Measurements from ENCODE around the gene VSTM2L.

VSTM2L gene

GRCh38 chr20:37918035-37918434 lies 15.1 kb downstream of the VSTM2L start:
- DNase-seq (ENCODE audit: low read depth in 2 of 2), result no peak

GRCh38 chr20:37919389-37920040 lies 16.6 kb downstream of the VSTM2L start:
- DNase-seq (ENCODE audit: low read depth in 2 of 2), result no peak

GRCh38 chr20:37920270-37920669 lies 17.3 kb downstream of the VSTM2L start:
- no peak for DNase-seq (ENCODE audit: low read depth in 2 of 2)

- DNase-seq (ENCODE audit: low read depth in 2 of 2), result no peak
These were observed 17.9 kb downstream of the VSTM2L start for GRCh38 chr20:37920679-37921322.

GRCh38 chr20:37921341-37921929 lies 18.5 kb downstream of the VSTM2L start:
- no peak for DNase-seq (ENCODE audit: low read depth in 2 of 2)

GRCh38 chr20:37922016-37922415 lies 19.1 kb downstream of the VSTM2L start:
- no peak for DNase-seq (ENCODE audit: low read depth in 2 of 2)

DNA sequence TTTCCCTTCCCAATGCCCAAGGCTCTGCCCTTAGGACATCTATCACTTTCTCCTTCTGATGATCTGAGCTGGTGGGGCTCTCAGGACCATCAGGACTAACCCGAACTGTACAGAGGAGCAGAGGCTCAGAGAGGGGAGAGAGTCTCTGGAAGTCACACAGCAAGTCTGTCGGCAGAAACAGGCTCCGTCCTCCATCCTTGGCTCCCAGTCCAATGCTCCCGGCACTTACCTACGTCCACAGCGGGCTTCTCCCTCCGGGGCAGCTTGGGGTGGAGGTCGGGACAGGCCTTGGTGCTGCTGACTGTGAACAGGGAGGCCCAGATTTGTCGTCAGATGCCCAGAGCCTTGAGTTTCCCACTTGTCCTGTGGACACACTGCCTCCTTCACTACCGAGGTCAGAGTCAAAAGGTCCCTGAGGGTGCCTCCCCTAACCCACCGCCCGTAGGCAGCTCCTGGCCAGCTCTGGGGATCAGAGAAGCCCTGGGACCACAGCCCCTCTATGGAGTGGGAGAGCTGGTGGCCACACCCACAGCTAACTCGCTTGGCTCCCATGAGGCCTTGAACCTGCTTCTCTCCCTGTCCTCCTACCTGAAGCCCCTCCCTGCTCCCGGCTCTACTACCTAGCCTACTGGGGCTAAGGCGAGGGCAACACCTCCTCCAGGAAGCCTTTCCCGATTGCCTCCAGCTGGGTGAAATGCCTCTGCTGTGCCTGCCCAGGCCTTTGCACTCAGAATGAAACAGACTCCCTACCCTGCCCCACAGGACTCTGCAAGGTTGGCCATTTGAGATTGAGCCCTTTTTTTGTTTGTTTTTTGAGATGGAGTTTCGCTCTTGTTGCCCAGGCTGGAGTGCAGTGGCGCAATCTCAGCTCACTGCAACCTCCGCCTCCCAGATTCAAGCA lies 22.6 kb downstream of the VSTM2L start:
- DNase-seq (ENCODE audit: low read depth in 2 of 2), result no peak

DNA sequence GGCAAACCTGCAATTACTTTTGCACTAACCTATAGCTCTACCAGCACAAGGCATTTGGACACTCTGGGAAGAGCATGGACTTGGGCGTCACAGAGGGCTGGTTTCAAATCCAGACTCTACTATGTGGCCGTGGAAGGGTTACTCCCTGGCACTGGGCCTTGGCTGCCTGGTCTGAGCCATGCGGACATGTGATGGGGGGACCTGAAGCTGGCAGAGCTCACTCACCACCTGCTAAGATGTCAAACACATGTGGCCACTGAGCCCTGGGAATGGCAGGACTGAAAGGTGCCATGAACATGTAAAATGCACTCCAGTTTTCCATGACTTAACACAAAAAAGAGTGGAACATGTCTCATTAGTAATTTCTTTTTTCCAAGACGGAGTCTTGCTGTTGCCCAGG lies 23.7 kb downstream of the VSTM2L start:
- DNase-seq (ENCODE audit: low read depth in 2 of 2), result no peak

DNA sequence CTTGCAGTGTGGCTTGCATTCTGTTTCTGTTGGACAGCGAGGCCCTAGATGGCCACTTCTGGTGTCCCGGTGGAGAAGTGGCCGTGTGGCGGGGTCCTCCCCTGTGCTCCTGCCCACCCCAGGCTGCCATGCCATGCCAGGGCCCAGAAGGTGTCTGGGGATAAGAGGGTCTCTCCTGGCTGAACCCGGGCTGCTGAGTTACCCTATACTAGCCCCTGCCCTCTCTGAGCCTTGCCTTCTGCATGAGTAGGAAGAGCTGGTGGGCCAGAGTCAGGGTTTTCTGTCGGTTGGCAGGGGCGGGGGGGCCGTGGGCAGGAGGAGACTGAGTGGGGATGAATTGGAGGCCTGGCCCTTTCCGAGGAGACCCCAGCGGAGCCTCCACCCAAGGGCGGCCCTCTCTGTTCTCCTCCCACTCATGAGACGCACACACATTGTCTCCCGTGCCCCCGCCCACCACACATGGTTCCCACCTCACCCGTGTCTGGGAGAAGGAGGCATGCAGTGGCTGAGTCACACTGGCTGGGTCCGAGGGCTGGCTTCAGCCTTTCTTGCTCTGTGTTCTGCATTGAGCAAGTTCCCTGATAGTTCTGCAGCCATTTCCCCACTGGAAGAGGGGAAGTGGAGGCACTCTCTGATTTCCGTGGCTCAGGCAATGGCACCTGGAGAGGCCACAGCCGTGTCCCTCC lies 24.6 kb downstream of the VSTM2L start:
- DNase-seq (ENCODE audit: low read depth in 2 of 2), result no peak

DNA sequence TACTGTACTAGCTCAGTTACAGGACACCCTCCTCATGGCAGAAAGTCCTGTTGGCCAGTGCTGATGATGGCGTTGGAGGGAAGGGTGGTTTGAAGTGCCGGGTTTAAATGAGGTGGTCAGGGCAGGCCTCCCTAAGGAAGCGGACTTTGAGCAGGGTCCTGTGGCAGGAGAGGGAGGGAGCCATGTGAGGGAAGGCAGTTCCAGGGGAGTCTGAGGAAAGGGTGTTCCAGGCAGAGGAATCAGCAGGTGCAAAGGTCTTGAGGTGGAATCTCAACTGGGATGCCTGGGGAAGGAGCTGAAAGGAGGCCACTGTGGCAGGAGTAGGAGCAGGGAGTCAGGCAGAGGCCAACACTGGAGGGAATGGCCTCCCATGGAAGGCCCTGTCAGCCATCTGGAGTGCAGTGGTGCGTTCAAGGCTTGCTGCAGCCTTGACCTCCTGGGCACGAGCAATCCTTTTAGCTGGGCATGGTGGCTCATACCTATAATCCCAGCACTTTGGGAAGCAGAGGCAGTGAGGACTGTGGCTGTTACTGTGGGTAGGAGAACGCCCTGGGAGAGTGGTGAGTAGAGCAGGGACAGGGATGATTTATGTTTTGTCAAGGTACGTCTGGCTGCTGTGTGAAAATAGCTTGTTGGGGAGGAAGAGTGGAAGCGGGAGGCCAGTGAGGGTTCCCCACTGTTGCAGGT lies 26.2 kb downstream of the VSTM2L start:
- DNase-seq (ENCODE audit: low read depth in 2 of 2), result no peak

DNA sequence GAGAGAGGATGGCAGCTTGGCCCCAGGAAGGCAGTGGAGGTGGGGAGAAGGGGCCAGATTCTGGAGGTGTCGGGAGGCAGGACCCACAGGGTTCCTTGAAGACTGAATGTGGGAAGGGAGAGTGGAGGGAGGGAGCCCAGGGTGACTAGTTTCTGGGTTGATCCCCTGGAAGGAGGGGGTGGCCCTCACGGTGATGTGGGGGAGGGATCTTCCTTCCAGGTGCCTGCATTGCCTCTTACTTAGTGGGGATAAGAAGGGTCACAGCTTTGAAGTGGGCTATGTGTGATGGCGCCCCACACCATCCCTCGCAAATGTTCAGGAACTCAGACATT lies 26.7 kb downstream of the VSTM2L start:
- DNase-seq (ENCODE audit: low read depth in 2 of 2), result no peak

DNA sequence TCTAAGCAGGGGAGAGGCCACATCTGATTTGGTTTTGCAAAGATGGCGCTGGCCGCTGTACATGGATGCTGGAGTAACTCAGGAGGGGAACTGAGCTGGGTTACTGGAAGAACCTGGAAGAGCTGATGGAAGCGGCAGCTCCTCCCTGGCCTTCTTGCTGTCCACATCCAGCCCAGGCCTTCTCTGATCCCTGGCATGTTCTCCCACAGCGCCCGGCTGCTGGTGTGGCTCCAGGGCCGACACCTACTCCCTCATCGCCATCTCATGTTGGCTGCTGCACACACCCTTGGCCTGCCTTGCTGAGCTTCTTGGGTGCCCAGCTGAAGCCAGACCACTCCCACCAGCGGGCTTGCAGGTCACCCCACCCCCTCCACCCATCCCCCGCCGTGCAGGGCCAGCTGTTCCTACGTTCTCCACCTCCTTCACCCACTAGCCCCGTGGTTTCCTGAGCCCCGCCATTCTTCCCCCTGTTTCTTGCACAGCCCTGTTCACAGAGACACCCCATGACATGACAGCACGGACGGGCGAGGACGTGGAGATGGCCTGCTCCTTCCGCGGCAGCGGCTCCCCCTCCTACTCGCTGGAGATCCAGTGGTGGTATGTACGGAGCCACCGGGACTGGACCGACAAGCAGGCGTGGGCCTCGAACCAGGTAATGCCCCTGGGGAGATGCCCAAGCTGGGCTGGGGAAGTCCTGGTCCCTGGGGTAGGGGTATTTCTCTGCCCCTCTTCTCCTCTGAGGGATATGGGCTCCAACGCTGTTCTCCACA lies 28.4 kb downstream of the VSTM2L start:
- no peak for DNase-seq (ENCODE audit: low read depth in 2 of 2)

GRCh38 chr20:37932074-37932473 lies 29.1 kb downstream of the VSTM2L start:
- no peak for DNase-seq (ENCODE audit: low read depth in 2 of 2)

GRCh38 chr20:37932919-37933318 lies 30.0 kb downstream of the VSTM2L start:
- no peak for DNase-seq (ENCODE audit: low read depth in 2 of 2)

DNA sequence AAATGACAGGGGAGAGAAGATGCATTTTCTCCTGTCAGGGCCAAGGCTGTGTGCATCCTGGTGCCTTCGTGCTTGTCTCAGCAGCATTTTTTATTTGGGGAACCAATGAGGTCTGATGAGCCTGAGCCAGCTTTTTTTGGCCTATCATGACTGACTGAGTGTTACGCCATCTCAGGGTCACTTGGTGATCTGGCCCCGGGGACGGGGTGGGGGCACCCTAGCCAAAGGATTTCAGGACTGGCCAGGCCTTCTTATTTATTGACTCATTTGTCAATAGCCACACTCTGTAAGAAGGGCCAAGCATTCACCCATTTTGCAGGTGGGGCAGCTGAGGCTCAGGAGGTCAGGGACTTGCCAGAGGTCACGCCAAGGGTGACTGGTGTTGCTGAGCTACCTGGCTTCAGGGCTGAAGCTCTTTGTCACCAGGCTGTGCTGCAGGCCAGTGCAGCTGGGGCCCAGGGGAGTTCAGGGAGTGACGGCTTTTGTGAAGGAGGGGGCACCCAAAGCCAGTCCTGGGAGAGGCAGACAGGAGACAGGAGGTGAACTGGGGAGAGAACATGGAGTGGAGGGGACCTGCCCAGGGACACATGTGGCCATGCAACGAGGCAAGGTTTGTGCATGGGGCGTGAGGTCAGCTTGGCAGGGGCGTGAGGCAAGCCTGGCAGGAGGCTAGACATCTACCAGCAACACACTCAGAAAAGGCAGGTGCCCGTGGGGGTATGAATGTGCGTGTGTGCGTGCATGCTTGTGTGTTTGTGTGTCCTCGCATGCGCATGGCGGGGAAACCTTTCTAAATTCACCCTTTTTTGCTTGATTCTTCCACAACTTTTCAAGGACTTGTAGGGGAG lies 31.1 kb downstream of the VSTM2L start:
- no peak for DNase-seq (ENCODE audit: low read depth in 2 of 2)

DNA sequence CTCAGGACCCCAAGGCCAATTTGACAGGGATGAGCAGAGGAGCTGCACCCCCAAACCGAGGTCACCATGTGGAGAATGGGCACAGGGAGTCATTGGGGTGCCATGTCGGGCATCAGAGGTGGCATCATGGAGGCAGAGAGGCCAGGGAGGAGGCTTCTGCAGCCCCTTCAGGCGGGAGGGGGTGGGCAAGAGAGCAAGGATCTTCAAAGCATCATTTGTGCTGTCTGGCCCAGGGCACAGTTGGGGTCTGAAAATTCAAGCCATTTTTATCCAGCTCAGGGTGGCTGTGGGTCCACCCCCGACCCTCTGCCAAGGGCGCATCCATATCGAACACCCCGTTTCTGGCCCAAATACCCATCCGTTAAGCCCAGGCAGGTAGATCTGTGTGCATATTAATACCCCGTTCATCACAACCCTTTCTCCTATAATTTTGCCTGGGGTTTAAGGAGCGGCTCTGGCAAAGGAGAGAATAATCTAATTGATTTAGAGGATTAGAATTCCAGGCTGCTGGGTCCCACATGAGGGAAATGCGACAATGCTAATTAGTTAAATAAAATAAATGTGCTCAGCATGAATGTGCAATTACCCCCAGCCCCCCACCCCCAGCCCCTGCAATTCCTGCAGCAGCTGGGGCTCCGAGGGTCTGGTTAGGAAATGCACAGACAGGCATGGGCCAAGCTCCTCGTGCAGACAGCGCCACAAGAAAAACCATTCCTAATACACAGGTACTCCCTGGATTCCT lies 31.9 kb downstream of the VSTM2L start:
- DNase-seq (ENCODE audit: low read depth in 2 of 2), result no peak

DNA sequence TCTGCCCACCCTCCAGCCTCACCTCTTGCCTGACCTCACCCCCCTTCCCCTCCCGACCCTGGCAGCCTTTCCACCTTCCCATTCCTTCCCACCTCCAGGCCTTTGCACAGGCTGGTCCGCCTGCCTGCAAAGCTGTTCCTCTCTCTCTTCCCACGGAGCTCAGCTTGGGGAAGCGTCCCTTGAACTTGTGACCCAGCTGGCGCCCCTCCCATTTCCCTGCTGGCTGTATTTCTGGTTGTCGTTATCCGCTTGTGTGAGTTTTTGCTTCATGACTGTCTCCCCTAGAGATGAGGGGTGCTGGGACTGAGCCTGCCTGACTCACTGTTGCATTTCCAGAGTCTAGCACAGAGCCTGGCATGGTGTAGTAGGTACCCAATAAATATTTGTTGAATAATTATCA lies 32.5 kb downstream of the VSTM2L start:
- no peak for DNase-seq (ENCODE audit: low read depth in 2 of 2)

GRCh38 chr20:37936041-37936440 lies 33.1 kb downstream of the VSTM2L start:
- DNase-seq (ENCODE audit: low read depth in 2 of 2), result no peak

DNA sequence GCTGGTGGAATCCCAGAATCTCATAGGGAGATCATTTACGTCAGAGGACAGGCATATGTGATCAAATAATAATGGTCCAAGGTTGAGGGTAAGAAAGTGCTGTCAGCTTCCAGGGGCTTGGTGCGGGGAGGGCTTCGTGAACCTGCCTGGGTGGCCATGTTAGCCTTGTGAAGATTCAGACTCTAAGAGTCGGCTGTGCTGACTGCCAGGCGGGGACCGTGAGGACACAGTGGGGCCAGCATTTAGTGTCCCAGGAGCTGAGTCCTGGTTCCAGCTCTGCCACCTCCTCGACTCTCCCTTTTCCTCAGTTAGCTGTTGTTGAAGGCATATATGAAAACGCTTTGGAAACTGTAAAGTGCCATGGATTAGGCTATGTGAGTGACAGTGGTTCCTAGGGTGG lies 33.5 kb downstream of the VSTM2L start:
- DNase-seq (ENCODE audit: low read depth in 2 of 2), result no peak

Measured in stimulated activated CD4-positive, alpha-beta T cell treated with anti-CD3 and anti-CD28 coated beads, Interleukin-12 subunit alpha, Interleukin-12 subunit beta, amount 100 ng/mL, for 24 hours (primary cell).